Left cardiac atrium (tissue), 4 donors: ENCODE measurements around the gene ARSJ. TPM values are rescaled to one million over a fixed set of nuclear protein-coding genes. Genes with fewer than 3 reads are reported as not detected.
A peak's percentile ranks its signal among the peaks of the same experiment; 100 is the strongest.
"Not testable (repeated sequence)": the region's sequence is repeated elsewhere in the genome, so short reads cannot be mapped to it uniquely, and the experiment has no call there.

Experiments
- ATAC-seq, 2 donors: fragments of 200-7000 bp; cut with Tn5 transposase; one replicate each; pipeline ENCODE4 v1.9.1; 2020; ENCODE audit warnings: mild to moderate bottlenecking in 2 of 2, moderate library complexity in 2 of 2
- DNase-seq: peaks from one replicate; pipeline ENCODE4 v3.0.0-alpha.2; 2020
- intact Hi-C, 2 donors: fragments of 100-400 bp; cut with DNase I; formaldehyde crosslinking; loops; one replicate each; pipeline versions ENCODE4 v1.14.1 to v1.15.1; 2022 to 2023
- long read RNA-seq: library from polyadenylated mRNA; unstranded; transcript quantifications from one replicate; pipeline ENCODE4 v2.0.0, GENCODE V29; 2021
- total RNA-seq, 2 donors: library from RNA; stranded (reverse); fragmentation: NEBNext Ultra II Directional; extraction: Animal tissue kit (Norgen Biotek cat#: 25700); gene quantifications; one replicate each; pipeline ENCODE4 v1.2.1, GENCODE V29; 2021
- donor health status: DM: no; HTN: yes; CAD: no.
- donor health status: DM: no; HTN: yes; CAD: no; lungs with severe emphysema.
- donor health status: DM: yes; HTN: yes; CAD: no.
- donor health status: Dilated cardiomyopathy.

The ARSJ gene
- 1 to 10 TPM; 3.4 to 5.3 TPM for total RNA-seq
- long read RNA-seq, full-length matches to known transcripts: 3 of 5 reads
- long read RNA-seq, partial matches to known transcripts: 0 of 5 reads
- long read RNA-seq, other reads (novel, unspliced or antisense): 2 of 5 reads

DNA sequence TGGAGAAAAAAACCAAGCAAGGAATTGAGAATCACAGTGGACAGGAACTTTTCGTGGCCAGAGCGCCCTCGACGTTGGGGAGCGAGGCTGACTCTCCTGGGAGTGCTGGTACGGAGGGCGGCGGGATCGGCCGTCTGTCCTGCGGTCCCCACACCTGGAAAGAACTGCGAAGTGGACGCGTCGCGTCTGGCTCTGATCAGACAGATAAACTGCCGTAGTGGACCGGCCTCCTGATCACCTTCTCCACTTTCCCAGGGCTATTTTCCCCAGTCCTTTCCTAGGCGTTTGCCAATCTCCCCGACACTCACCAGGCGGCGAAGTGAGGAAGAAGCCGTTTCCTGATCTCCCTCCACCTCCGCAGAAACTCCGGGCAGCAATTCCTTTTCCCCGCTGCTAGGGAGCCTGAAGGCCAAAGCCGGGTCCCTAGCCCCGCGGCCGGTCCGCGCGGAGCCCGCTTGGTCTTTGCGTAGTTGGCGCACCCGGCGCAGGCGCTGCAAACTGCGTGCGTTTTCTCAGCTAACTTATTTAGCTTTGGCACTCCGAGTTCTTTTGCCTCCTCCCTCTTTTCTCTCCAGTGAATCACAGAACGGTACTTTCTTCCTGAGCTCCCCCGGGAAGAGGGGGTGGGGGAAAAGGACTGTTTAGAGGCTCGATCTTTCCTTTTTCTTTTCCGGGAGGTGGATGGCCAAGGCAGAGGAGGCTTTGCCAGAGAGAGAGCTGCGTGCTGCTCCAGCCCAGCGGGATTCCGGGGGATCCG, at the start of gene ARSJ:
ARSJ (minus strand) TSS at position 500 of the 757 bp plus-strand sequence. CDS start 813 bp downstream, outside the sequence.
- intact Hi-C loops: no loop called here
- ATAC-seq (peak; percentile 79 to 91), DNase-seq (peak; percentile 66)

DNA sequence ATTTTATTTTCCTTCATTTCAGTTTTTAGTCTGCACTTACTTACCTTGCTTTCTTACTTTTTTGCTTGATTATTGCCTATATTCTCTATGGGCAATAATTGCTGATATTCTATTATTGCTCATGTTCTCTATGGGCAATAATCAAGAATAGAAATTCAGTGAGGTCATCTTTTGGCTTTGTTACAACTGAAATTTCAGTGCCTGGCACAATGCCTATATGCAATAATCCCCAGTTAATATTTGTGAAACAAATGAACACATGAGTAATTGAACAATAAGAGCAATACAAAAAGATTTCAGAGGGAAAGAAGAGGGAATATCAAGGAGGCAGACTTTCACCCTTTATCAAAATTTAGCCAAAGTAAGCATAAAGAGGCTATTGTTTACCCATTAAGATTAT, 48.6 kb upstream of the ARSJ start:
- ATAC-seq (no peak), DNase-seq (no peak)
- intact Hi-C loops: no loop called here

DNA sequence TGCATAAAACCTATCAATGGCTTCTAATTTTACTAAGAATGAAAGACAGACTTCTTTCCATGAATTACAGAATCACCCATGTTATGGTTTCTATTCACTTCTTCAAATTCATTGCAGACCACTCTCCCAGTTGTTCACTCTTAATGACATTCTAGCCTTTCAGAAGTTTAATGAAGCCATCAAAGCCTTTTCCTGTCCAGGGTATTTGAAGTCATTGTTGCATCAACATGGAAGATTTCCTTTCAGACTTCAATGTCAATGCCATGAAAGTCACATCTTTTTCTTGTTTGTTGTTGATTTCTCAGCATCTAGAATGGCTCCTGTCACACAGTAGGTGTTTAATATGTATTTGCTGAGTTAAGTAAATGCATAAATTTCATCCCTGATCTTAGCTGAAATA, 48.1 kb upstream of the ARSJ start:
- ATAC-seq (no peak), DNase-seq (no peak)
- intact Hi-C loops: no loop called here

DNA sequence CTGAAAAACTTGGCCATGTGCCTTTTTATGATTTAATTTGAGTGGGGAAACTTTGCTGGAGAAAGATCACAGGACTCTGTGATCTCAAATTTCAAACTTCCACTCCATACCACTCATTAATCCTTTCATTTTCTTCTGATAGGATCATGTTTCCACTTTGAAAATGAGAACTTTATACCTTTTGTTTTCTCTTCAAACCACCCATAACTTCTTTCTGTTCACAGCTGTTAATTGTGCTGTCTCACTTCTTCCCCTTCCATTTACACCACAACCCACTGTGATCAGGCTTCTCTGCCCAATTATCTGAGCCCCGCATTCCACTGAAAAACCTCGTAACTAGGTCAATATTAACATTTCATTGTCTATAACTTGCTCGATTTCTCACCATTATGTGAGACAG, 47.0 kb upstream of the ARSJ start:
- intact Hi-C loops: no loop called here
- DNase-seq: no peak

DNA sequence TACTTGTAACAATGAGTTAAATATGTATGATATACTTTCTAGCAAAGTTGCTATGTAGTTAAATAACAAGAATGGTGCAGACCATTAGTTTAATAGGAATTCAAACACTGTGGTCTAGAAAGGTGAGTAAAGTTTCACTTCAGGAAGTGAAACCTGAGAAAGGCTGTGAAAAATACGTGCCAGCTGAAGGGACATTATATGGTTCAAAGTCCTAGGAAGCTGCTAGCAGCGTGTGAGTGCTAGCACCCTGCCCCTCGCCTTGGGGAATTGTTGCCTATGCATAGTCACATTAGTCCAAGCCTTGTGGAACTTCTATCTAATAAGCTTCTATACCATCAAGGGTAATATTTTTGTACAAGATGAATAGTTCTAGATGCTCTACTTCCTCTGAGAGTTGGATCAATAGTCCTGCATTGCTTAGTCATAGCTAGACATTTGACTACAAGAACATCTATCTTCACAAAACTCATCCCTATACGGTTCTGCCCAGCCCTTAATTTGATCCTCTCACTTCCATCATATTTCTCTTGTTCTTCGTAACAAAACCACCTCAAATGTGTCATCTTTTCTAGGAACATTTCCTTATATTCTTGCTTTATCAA, 45.8 kb upstream of the ARSJ start:
- intact Hi-C loops: no loop called here
- DNase-seq (no peak), ATAC-seq (no peak)

More for the DNA sequence above, 47.0 kb upstream of the ARSJ start:
- no peak for ATAC-seq

DNA sequence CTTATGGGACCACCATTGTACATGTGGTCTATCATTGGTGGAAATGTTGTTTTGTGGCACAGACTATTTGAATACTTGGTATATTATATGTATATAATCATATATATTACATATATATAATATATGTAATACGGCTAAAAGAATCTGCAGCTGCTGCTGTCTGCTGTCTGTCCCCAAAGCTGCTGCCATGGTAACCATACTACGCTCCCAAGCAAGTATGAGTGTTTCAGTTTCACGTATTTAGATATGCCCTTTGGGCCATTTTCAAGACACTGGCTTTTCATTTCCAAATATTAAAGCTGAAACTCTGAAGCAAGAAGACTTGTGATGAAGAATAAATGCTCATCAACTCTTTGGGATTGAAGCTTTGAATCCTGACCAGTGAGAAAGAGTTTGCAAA, 42.0 kb upstream of the ARSJ start:
- intact Hi-C loops: no loop called here
- ATAC-seq (no peak), DNase-seq (no peak)

DNA sequence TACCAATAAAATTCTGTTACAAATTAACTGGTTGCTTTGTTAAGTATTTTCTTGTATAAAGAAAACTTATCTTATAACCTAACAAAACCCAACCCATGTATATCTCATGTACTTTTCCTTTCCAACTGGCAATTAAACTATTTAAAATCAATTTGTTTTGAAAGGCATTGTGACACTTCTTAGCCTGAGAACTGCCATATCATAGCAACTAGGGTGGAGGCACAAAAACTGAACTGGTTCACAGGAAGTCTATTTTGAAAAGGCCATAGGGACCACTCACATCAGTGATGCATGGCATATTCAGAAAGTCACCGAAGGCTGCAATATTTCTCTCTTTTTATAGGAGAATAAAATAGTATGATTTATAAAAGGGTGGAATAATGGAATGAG, 40.5 kb upstream of the ARSJ start:
- ATAC-seq (no peak), DNase-seq (no peak)
- intact Hi-C loops: no loop called here

DNA sequence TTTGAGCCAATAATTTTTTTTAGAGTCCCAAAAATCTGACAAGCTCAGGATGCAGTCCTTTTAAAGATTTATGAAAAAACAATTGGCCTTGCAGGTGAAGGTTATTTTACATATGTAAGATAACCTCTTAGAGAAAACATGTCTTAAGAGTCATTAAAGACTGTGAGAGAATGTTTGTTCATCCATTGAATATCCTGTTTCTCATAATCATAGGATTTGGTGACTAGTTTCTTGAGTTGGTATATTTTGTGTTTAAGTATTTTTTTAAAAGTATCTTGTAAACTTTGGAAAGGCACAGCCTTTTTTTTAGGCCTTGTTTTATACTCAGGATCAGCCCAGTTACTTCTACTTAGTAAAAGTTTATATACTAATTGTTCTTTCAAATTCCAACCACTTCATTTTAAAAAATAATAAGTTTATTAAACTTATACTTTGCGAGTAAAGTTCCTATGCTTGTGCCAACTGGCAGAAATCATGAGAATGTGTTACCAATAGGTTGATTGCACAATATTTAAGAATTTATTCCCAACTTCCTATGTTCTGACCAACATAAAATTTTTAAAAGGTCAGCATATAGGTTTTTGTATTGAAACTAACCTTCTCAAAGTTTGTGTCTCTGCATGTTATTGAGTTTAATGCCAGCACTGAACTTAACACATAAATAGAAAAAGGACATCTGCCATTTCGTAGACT, 40.0 kb upstream of the ARSJ start:
- intact Hi-C loops: no loop called here
- ATAC-seq (no peak), DNase-seq (no peak)

DNA sequence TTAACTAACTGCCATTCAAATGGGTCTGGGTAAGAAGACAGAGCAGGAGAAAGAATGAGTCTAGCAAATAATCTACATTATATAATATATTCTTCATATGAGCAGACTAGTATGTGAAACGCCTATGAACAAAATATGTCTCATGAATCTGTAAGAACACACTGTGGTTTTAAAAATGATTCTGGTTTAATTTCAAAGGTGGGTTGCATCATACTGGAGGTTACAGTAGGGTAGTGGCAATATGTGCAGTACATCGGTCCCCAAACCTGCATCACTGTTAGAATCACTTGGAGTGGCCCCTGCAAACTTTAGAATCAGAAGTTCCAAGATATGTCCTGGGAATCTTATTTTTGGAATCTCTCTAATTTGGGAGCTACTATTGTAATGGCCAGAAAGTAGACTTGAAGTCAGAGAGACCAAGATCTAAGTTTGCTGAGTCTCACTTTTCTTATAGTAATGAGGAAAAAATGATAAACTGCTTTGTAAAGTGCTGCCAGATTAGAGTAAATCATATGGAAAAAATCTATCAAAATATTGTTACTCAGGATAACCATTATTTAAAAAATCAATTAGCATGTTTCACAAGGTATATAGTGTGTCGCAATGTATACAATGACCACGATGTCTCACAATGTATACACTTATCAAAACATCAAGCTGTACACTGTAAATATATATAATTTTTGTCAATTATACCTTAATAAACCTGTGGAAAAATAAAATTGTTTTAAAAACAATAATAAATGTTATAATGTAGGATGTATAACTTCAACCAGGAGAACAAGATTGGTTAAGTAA, 37.9 kb upstream of the ARSJ start:
- no peak for DNase-seq
- intact Hi-C loops: no loop called here
- no peak for ATAC-seq

DNA sequence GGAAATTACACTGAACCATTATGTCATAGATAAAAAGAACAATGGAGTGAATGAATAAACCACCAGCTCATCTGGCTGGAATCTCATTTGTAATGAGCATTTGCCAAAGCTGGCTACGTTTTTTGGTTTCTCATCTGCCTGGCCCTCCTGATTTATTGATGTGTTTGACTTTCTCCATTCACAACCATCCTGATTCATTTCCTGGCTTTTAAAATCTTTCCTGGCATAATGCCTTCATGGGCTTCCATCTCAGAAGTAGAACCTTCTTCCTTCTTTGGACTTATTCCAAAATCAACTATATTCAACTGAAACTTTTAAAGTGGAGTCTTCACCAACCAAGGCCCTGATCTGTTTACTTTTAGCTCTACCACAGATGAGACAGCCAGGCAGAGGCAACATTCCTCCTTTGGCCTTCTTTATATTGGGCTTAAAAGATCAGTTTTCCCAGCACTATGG, 36.0 kb upstream of the ARSJ start:
- intact Hi-C loops: no loop called here
- DNase-seq: no peak
- peak in 1 of 2 donors; percentile 36 for ATAC-seq

DNA sequence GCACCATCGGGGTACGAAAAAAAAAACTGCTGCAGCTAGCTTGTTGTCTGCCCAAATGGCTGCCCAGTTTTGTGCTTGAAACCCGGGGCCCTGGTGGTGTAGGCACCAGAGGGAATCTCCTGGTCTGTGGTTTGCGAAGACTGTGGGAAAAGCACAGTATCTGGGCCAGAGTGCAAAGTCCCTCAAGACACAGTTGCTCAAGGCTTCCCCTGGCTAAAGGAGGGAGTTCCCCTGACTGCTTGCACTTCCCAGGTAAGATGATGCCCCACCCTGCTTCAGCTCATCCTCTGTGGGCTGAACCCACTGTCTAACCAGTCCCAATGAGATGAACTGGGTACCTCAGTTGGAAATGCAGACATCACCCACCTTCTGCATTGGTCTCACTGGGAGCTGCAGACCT, 33.8 kb upstream of the ARSJ start:
- DNase-seq, intact Hi-C loops, ATAC-seq: not testable (repeated sequence)

DNA sequence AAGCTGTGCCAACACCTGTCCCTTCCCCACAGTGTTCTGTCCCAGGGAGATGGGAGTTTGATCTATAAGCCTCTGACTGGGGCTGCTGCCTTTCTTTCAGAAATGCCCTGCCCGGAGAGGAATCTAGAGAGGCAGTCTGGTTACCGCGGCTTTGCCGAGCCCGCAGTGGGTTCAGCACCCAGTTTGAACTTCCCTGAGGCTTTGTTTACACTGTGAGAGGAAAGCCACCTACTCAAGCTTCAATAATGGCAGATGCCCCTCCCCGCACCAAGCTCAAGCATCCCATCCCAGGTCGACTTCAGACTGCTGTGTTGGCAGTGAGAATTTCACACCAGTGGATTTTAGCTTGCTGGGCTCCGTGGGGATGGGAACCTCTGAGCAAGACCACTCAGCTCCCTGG, 33.3 kb upstream of the ARSJ start:
- intact Hi-C loops: no loop called here
- no peak for ATAC-seq
- DNase-seq: no peak

DNA sequence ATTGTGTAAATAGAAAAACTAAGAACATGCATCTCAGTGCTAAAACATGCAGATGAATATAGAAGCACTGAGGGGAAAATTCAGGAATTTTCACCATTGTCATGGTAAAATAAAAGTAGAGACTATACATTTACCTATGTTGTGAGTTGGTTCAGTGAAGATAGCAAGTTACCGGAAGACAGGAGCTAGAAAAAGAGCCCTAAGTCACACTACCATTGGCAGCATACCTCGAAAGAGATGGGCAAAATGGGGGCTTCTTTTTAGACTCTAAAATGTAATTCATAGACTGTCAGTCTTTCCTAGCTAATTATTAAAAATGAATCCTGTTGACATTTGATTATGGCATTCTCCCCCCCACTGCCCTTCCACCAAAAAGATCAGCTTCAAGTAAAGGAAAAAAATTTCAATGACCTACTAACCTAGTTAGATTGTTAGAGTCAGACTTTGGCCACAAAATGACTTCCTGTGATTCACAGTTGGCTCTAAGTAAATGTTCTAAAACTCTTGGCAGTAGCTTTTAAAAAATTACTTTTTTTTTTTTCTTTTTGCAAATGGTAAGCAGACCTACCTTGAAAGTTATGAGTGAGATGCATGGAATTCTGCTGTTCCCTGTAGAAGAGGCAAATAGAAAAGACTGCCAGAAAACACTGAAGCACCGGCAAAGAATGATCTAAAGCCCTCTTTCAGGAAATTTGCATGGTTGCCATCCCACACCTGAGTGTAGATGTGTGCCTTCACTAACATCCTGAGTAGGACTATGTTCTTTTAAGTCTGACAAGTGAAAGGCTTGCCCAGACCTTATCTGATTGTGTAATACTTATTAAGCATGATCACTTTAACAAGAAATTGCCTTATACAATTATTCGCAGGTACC, 26.4 kb upstream of the ARSJ start:
- peak in 1 of 2 donors; percentile 83 for ATAC-seq
- no peak for DNase-seq
- intact Hi-C loops: no loop called here

DNA sequence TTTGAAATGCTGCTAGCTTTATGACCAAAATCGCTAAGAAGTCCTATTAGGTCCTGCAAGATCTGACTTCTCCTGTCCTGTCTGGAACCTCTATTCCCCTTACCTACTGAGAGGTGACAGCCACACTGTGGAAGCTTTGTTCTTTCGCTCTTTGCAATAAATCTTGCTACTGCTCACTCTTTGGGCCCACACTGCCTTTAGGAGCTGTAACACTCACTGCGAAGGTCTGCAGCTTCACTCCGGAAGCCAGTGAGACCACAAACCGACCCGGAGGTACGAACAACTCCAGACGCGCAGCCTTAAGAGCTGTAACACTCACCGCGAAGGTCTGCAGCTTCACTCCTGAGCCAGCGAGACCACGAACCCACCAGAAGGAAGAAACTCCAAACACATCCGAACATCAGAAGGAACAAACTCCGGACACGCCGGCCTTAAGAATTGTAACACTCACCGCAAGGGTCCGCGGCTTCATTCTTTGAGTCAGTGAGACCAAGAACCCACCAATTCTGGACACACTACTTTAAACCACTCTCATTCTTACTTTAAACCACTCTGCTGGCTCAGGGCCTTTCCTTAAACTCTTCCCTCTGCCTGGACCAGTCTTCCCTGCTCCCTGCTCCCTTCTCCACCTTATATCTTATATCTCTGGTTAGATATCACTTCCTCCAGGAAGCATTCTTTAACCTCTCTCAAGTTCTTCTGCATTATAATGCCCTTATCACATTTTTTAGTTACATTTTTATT, 25.2 kb upstream of the ARSJ start:
- ATAC-seq, intact Hi-C loops, DNase-seq: not testable (repeated sequence)

DNA sequence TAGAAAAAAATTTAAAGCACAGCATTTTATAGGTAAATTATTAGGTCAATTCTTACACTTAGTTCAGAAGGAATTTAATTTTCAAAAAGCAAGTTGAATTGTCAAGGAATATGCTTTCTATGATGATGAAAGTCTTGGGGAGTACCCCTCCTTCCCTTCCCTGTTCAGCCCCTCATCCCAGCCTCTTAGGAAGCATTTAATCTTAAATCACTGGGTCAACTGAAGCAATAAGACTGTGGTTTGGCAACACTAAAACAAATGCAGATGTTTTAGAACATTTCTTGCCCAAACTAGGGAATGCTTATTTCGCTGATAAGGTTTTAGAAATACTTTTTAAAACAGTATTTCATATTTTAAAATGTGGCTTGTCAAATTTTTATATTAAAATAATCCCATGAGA, 19.1 kb upstream of the ARSJ start:
- intact Hi-C loops: no loop called here
- DNase-seq: no peak
- ATAC-seq: peak in 1 of 2 donors; percentile 45

DNA sequence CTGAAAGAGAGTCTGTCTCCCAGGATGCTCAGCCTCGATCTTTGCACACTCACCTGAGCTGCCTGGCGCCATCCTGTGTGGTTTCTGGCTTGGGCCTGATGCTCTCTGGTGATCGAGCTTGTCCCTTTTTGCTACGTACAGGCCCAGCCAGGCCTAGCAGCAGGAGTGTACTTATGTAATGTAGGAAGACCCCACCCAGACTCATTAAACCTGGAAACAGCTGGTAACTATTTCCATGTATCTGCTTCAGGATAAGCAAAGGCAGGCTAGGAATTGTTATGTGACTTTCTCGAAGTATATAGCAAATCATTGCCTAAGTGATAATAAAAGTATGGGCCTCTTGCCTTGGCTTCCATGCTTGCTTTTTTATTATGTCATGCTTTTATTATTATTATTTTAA, 18.6 kb upstream of the ARSJ start:
- DNase-seq (no peak), ATAC-seq (no peak)
- intact Hi-C loops: no loop called here

DNA sequence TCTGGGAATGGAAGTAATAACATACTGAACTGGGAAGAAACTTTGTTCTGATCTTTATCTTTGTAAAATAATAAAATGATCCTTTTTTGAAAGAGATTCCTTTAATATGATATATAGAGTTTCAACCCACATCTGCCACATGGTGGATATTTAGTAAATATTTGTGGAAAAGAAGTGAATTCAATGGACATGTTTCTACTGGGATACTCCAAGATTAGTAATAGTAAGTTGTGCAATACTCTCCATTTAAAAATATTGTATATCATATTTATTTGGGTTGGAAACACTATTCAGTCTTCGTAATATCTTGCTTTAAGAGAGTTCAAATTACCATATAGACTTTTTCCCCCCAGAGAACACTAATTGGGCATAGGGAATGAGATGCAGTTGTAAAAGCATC, 17.8 kb upstream of the ARSJ start:
- intact Hi-C loops: no loop called here
- no peak for ATAC-seq
- no peak for DNase-seq
